NCI-H1105 (cell line): Measurements from ENCODE around the gene HBA1.
"Not testable (repeated sequence)": the region's sequence is repeated elsewhere in the genome, so short reads cannot be mapped to it uniquely, and the experiment has no call there.

Source experiments
- DNase-seq: peaks from one replicate; lab custom pipeline; 2025; lab: John Stamatoyannopoulos, UW

HBA1 gene

DNA sequence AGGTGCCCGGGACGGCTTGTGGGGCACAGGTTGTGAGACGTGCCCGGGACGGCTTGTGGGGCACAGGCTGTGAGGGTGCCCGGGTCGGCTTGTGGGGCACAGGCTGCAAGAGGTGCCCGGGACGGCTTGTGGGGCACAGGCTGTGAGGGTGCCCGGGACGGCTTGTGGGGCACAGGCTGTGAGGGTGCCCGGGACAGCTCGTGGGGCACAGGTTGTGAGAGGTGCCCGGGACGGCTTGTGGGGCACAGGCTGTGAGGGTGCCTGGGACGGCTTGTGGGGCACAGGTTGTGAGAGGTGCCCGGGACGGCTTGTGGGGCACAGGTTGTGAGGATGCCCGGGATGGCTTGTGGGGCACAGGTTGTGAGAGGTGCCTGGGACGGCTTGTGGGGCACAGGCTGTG, 16.2 kb upstream of the HBA1 start:
- DNase-seq, result not testable (repeated sequence)

DNA sequence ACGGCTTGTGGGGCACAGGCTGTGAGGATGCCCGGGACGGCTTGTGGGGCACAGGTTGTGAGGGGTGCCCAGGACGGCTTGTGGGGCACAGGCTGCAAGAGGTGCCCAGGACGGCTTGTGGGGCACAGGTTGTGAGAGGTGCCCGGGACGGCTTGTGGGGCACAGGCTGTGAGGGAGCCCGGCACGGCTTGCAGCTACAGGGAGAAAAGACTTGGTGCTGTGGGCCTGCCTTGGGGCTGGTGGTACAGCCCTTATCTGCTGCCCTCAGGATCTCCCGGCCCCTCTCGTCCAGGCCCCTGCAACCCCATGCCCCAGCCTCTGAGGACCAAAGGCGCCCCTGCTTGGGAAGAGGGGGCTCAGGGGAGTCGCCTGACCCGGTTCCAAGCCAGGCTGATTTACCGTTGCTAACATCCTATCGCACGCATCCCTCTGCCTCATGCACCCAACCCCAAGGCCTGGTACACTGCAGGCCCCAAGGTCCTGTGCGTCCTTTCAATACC, 15.7 kb upstream of the HBA1 start:
- DNase-seq, result no peak

DNA sequence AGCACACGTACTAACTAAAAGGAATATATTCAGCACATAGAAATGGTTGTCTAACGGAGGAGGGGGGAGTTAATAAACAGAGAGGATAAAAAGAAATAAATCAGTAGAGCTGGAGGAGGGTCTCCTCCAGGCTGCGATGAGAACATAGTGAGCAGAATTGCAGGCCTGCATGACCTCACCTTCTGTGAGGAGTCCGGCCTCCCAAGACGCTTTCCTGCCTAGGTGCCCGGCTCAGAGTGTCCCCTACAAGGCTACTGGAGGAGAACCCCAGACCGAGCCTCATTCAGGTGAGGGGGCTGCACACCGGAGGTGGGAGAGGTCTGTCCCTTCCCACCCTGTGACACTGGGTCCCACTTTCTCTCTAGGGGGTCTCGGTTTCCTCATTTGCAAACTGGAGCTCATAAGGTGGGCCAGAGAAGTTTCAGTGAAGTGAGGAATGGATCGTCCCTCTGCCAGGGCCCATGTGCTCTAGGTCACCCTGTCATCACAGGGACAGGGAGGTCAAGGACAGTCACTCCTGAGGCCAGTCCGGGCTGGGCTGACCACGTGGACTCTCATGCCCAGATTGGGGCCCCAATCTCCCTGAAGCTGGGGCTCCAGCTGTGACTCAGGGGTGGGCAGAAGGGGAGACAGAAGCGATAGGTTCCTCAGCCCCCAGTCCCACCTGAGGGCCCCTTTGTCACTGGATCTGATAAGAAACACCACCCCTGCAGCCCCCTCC, 14.0 kb upstream of the HBA1 start:
- DNase-seq, result no peak

DNA sequence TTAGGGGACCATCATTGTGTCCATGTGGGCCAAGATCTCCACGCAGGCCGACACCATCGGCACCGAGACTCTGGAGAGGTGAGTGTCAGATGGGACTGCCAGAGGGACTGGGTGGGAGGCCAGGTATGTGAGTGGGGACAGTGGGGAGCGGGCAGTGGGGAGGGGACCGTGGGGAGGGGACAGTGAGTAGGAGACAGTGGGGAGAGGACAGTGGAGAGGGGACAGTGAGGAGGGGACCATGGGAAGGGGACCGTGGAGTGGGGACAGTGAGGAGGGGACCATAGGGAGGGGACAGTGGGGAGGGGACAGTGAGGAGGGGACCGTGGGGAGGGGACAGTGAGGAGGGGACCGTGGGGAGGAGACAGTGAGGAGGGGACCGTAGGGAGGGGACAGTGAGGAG, 13.3 kb upstream of the HBA1 start:
- DNase-seq, result not testable (repeated sequence)

DNA sequence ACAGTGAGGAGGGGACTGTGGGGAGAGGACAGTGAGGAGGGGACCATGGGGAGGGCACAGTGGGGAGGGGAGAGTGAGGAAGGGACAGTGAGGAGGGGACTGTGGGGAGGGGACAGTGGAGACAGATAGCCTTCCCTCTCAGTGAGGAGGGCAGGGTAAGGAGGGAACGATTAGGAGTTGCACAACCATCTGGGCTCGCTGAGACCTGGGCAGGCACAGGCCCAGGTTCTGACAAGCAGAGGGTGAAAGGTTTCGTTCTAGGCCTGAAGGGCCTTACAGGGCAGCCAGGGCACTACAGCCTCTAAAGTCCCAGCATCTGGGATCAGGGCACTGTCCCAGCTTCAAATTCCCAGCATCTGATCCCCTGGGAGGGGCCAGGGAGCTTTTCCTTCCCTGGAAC, 12.8 kb upstream of the HBA1 start:
- DNase-seq, result not testable (repeated sequence)

DNA sequence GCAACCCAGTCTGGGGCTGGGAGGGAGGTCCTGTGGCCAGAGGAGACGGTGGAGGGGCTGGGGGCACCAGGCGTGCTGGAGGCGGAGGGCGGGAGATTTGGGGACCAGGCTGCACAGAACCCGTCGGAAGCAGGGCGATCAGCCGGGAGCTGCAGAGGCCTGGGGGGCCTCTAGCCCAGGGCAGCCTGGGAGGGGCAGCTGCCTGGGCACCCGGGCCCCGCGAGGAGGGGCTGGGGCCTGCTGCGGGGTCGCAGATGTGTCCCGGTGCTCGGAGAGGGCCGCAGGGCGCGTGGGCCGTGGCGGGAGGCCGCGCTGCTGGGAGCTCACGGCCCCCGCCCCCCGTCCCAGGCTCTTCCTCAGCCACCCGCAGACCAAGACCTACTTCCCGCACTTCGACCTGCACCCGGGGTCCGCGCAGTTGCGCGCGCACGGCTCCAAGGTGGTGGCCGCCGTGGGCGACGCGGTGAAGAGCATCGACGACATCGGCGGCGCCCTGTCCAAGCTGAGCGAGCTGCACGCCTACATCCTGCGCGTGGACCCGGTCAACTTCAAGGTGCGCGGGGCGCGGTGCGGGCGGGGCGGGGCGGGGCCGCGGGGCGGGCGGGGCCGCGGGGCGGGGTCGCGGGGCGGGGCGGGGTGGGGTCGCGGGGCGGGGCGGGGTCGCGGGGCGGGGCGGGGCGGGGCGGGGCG, 12.2 kb upstream of the HBA1 start:
- DNase-seq, result not testable (repeated sequence)

DNA sequence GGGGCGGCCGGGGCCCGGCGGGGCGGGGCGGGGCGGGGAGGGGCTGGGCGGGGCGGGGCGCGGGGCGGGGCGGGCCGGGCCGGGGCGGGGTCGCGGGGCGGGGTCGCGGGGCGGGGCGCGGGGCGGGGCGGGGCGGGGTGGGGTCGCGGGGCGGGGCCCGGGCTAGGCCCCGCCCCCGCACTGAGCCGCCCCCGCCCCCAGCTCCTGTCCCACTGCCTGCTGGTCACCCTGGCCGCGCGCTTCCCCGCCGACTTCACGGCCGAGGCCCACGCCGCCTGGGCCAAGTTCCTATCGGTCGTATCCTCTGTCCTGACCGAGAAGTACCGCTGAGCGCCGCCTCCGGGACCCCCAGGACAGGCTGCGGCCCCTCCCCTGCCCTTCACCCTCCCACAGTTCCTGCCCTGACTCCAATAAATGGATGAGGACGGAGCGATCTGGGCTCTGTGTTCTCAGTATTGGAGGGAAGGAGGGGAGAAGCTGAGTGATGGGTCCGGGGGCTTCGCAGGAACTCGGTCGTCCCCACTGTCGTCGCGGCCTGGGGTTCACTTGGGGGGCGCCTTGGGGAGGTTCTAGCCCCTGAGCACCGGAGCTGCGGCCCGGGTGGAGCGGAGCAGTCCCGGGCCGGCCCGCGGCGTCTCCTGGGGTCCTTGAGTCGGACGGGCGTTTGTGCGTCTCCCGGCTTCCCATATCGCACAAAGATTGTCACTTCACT, 11.5 kb upstream of the HBA1 start:
- DNase-seq, result no peak

DNA sequence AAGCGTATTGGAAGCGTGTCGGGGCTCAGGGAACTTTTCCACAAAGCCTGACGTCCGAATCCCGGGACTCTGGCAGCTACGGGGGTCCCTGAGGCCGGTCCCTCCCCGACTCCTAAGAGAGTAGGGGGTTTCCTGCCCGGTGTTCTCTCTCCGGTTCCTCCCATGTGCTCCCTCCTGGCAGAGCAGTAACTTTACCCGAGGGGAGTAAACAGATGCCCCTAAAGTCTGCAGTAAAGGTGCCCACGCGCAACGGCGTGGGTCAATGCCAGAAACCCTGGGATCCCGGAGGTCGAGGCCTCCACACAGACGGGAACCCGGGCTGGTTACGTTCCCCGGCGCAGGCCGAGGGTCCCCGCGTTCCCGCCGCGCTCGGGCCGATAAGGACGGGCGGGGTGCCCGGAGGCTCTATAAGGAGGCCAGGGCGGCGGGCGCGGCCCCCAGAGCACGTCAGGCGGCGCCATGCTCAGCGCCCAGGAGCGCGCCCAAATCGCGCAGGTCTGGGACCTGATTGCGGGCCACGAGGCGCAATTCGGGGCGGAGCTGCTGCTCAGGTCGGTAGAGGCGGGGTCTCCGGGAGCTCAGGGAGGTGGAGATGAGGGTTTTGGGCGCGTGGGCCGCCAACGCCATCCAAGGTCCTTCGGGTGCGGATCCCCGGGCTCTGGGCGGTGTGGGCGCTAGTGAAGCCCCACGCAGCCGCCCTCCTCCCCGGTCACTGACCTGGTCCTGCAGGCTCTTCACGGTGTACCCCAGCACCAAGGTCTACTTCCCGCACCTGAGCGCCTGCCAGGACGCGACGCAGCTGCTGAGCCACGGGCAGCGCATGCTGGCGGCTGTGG, 10.7 kb upstream of the HBA1 start, which contains the start of gene HBM:
Gene HBM (plus strand): TSS at position 440 of the 836 bp plus-strand sequence. CDS start 20 bp downstream, at position 460.
- no peak for DNase-seq

DNA sequence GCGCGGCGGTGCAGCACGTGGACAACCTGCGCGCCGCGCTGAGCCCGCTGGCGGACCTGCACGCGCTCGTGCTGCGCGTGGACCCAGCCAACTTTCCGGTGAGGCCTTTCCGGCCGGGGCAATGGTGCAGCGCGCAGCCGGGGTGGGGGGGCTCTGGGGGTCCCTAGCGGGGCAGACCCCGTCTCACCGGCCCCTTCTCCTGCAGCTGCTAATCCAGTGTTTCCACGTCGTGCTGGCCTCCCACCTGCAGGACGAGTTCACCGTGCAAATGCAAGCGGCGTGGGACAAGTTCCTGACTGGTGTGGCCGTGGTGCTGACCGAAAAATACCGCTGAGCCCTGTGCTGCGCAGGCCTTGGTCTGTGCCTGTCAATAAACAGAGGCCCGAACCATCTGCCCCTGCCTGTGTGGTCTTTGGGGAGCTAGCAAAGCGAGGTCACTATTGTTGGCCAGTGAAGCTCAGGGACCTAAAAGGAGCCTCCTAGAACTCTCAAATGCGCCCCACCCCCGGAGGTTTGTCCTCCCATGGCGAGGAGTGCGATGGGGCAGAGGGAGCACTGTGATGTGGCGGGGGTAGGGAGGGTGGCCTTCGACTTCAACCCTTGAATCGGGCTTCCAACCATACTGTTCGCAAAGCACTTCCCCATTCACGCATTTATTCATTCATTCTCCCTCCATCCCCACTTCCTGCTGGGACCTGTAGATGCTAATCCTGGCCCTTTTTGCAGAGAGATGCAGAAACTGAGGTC, 9.9 kb upstream of the HBA1 start:
- DNase-seq, result no peak

DNA sequence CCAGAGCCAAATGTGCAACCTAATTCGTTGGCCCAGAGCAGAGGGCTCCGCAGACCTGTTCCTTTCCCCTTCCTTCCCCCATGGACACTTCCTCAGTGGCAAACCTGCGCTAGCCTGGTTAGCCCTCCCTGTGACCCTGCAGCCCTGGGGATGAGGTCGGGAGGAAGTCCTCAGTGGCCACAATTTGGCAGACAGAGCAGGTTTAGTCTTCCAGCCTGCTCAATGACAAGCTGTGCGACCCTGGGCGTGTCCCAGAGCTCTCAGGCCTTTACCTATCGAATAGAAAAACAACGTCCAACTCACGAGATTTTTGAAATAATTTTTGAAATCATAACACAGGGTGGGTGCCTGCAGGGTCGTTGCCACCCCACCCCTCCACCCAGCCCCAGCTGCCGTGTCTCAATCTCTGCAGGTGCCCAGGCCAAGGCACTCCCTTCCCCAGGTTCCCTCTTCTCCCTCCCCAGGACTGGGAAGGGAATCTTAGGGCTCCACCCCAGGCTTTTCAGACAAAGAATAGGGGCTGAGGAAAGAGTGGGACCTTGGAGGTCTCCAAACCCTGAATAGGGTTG, 9.3 kb upstream of the HBA1 start:
- DNase-seq, result no peak

DNA sequence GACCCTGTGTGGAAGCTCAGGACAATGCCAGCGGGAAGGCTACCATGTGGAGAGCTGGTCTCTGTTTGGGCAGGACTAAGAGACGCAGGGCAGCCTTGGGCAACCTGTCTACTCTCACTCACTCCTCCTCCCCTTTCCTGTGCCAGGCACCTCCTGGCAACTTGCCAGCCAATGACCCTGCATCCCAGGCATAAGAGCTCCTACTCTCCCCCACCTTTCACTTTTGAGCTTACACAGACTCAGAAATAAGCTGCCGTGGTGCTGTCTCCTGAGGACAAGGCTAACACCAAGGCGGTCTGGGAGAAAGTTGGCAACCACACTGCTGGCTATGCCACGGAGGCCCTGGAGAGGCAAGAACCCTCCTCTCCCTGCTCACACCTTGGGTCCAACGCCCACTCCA, 8.1 kb upstream of the HBA1 start:
- DNase-seq, result peak; percentile 23

DNA sequence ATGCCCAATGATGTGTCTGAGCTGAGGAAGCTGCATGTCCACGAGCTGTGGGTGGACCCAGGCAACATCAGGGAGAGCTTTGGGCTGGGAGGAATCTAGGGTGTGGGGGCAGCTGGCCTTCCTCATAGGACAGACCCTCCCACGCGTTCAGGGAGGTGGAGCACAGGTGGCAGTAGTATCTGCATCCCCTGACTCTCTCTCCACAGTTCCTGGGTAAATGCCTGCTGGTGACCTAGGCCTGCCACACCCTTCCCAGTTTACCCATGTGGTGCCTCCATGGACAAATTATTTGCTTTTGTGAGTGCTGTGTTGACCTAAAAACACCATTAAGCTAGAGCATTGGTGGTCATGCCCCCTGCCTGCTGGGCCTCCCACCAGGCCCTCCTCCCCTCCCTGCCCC, 7.5 kb upstream of the HBA1 start:
- DNase-seq, result no peak

DNA sequence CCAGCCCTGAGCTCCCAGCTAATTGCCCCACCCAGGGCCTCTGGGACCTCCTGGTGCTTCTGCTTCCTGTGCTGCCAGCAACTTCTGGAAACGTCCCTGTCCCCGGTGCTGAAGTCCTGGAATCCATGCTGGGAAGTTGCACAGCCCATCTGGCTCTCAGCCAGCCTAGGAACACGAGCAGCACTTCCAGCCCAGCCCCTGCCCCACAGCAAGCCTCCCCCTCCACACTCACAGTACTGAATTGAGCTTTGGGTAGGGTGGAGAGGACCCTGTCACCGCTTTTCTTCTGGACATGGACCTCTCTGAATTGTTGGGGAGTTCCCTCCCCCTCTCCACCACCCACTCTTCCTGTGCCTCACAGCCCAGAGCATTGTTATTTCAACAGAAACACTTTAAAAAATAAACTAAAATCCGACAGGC, 6.4 kb upstream of the HBA1 start:
- DNase-seq, result not testable (repeated sequence)

DNA sequence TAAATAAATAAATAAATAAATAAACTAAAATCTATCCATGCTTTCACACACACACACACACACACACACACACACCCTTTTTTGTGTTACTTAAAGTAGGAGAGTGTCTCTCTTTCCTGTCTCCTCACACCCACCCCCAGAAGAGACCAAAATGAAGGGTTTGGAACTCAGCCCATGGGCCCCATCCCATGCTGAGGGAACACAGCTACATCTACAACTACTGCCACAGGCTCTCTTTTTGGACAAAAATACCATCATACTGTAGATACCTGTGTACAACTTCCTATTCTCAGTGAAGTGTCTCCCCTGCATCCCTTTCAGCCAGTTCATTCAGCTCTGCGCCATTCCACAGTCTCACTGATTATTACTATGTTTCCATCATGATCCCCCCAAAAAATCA, 5.7 kb upstream of the HBA1 start:
- DNase-seq, result no peak

DNA sequence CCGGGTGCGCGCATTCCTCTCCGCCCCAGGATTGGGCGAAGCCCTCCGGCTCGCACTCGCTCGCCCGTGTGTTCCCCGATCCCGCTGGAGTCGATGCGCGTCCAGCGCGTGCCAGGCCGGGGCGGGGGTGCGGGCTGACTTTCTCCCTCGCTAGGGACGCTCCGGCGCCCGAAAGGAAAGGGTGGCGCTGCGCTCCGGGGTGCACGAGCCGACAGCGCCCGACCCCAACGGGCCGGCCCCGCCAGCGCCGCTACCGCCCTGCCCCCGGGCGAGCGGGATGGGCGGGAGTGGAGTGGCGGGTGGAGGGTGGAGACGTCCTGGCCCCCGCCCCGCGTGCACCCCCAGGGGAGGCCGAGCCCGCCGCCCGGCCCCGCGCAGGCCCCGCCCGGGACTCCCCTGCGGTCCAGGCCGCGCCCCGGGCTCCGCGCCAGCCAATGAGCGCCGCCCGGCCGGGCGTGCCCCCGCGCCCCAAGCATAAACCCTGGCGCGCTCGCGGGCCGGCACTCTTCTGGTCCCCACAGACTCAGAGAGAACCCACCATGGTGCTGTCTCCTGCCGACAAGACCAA, 4.0 kb upstream of the HBA1 start, which contains the start of gene HBA2:
Gene HBA2 (plus strand): TSS at position 503 of the 568 bp plus-strand sequence. CDS start 37 bp downstream, at position 540.
- not testable (repeated sequence) for DNase-seq

DNA sequence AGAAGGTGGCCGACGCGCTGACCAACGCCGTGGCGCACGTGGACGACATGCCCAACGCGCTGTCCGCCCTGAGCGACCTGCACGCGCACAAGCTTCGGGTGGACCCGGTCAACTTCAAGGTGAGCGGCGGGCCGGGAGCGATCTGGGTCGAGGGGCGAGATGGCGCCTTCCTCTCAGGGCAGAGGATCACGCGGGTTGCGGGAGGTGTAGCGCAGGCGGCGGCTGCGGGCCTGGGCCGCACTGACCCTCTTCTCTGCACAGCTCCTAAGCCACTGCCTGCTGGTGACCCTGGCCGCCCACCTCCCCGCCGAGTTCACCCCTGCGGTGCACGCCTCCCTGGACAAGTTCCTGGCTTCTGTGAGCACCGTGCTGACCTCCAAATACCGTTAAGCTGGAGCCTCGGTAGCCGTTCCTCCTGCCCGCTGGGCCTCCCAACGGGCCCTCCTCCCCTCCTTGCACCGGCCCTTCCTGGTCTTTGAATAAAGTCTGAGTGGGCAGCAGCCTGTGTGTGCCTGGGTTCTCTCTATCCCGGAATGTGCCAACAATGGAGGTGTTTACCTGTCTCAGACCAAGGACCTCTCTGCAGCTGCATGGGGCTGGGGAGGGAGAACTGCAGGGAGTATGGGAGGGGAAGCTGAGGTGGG, 3.1 kb upstream of the HBA1 start:
- DNase-seq, result not testable (repeated sequence)

DNA sequence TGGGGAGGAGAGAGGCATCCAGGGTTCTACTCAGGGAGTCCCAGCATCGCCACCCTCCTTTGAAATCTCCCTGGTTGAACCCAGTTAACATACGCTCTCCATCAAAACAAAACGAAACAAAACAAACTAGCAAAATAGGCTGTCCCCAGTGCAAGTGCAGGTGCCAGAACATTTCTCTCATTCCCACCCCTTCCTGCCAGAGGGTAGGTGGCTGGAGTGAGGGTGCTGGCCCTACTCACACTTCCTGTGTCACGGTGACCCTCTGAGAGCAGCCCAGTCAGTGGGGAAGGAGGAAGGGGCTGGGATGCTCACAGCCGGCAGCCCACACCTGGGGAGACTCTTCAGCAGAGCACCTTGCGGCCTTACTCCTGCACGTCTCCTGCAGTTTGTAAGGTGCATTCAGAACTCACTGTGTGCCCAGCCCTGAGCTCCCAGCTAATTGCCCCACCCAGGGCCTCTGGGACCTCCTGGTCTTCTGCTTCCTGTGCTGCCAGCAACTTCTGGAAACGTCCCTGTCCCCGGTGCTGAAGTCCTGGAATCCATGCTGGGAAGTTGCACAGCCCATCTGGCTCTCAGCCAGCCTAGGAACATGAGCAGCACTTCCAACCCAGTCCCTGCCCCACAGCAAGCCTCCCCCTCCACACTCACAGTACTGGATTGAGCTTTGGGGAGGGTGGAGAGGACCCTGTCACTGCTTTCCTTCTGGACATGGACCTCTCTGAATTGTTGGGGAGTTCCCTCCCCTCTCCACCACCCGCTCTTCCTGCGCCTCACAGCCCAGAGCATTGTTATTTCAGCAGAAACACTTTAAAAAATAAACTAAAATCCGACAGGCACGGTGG, 2.3 kb upstream of the HBA1 start:
- not testable (repeated sequence) for DNase-seq

DNA sequence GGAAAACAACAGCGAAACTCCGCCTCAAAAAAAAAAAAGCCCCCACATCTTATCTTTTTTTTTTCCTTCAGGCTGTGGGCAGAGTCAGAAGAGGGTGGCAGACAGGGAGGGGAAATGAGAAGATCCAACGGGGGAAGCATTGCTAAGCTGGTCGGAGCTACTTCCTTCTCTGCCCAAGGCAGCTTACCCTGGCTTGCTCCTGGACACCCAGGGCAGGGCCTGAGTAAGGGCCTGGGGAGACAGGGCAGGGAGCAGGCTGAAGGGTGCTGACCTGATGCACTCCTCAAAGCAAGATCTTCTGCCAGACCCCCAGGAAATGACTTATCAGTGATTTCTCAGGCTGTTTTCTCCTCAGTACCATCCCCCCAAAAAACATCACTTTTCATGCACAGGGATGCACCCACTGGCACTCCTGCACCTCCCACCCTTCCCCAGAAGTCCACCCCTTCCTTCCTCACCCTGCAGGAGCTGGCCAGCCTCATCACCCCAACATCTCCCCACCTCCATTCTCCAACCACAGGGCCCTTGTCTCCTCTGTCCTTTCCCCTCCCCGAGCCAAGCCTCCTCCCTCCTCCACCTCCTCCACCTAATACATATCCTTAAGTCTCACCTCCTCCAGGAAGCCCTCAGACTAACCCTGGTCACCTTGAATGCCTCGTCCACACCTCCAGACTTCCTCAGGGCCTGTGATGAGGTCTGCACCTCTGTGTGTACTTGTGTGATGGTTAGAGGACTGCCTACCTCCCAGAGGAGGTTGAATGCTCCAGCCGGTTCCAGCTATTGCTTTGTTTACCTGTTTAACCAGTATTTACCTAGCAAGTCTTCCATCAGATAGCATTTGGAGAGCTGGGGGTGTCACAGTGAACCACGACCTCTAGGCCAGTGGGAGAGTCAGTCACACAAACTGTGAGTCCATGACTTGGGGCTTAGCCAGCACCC, 1.2 kb upstream of the HBA1 start:
- DNase-seq, result no peak
